Stromal cell of bone marrow (primary cell): ENCODE data around the gene MISP3.
A peak's percentile ranks its signal among the peaks of the same experiment; 100 is the strongest.

Experiments used
- DNase-seq: peaks from one replicate; pipeline ENCODE4 v3.0.0-alpha.2; 2012; ENCODE audit warnings: low read depth

Gene MISP3

DNA sequence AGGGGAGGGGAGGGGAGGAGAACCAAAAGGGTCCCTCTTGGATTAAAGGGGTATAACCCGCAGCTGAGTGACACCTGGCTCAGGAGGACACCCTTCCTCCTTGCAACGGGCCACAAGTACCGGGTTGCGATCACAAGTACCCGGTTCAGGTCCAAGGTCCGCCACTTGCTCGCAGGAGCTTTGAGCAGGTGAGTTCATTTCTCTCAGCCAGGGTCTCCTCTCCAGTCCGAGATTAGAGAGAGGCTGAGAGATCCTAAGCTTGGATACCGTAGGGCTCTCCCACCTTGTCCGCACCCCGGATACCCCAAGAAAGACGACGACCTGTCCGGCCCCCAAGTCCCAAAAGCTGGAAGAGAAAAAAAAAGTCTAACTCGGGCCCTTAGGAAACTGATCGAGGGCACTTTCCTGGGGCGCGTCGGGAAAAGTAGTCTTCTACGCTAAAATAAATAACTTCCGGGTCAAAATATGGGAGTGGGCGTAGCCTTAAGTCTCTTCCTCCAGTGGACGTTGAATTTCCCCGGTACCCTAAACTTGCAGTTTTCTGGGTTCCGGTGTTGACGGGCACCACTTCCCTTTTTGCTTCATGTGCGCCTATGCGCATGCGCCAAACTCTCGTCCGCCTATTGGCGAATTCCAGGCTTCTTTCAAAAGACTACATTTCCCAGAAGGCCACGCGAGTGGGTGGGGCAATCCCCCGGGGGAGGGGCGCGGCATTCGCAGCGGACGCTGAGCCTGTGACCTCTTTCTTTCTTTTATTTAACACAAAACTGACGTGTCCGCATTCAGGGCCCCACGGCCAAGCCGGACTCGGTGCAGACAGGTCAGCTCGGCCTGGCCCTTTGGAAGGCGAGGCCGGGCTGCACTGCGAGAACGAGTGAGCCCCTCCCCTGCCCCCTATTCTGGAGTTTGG lies 8.6 kb downstream of the MISP3 start:
- peak; percentile 99 for DNase-seq

DNA sequence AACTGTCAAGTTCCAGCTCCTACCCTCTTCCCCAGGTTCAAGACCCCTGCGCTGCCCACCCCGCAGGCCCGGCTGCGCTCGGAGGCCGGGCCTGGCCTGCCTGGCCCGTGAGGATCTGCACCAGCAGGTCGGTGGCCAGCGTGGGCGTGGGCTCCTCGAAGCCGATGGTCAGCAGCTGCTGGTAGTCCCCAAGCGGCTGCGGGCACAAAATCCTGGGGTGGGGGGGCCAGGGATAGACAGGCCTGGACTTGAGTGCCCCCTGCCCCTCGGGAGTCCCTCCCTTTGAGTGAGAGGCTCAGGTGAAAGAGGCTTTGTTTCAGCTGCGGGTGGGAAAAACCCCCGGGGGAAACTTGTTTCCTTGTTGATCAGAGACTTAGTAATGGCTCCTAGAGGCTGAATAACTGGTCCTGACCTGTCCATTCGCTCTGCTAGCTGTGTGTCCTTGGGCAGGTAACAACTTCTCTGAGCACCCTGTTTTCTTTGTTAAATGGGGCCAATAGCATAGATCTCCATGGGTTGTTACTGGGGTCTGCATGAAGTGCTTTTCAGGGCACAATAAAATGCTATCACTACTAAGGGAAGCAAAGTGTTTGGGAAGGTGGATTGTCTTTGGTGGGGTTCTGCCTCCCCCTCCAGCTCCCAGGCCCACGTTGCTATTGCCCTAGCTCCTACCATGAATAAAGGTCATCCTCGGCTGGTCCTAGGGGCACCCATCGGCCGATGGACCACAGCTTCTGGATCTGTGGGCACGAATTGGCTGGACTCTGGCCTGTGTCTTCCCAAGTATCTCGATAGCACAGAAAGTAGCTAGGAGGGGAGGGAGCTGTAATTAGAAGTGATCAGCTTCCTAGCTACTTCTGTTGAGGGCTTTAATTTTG lies 9.4 kb downstream of the MISP3 start:
- no peak for DNase-seq

DNA sequence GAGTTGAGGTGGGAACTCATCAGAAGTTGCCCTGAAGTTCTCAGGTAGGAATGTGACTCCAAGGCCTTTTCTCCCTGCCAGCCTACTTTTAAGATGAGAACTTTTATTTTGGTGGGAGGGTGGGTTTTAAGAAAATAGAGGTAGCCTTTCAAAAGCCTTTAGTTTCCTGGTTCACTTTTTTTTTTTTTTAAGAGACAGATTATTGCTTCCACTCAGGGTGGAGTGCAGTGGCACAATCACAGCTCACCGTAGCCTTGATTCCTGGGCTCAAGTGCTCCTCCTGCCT lies 10.0 kb downstream of the MISP3 start:
- DNase-seq = no peak

DNA sequence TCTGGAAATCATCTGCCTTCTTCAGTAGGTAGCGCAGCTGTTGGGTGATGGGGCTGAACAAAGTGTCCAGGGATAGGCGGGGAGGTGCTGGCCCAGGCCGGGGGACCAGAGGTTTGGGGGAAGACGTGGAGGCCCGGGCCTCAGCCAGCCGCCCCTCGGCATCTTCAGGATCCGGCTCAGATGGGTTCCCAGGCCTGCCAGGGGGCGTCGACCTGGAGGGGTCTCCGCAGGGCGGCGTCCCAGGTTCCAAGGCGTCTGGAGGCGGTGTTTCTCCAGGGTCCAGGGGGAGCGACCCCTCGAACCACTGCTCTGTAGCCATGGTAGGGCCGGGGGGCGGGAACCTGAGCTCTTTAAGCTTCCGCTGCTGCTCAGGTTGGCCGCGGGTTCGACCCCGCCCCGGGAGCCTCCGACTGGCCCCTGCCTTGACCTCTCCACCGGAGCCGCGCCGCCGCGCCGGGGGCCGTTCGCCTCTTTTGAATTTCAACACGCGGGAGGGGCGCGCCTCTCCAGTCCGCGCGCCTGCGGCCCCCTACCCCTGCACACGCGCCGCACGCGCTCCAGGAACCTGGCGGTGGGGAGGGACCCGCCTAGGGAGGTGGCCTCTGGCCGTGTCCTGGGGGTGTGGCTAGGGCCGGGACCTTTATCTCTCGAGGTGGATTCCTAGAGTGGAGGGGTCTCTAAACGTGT lies 12.9 kb downstream of the MISP3 start, which contains the start of gene C19orf67:
Gene C19orf67 (minus strand): TSS at position 475 of the 687 bp plus-strand sequence. CDS start 156 bp downstream, at position 319.
- no peak for DNase-seq

DNA sequence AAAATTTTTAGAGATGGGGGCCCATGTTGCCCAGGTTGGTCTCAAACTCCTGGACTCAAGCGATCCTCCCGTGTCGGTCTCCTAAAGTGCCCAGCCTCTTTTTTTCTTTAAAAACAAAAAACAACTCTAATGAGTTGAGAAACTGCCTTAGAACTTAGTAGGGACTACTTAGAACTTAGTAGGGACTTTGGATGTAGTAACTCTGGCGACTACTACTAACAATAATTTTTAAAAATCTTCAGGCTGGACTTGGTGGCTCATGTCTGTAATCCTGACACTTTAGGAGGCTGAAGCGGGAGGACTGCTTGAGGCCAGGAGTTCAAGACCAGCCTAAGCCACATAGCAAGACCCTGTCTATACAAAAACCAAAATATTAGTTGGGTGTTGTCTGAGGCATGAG lies 13.5 kb downstream of the MISP3 start:
- no peak for DNase-seq

DNA sequence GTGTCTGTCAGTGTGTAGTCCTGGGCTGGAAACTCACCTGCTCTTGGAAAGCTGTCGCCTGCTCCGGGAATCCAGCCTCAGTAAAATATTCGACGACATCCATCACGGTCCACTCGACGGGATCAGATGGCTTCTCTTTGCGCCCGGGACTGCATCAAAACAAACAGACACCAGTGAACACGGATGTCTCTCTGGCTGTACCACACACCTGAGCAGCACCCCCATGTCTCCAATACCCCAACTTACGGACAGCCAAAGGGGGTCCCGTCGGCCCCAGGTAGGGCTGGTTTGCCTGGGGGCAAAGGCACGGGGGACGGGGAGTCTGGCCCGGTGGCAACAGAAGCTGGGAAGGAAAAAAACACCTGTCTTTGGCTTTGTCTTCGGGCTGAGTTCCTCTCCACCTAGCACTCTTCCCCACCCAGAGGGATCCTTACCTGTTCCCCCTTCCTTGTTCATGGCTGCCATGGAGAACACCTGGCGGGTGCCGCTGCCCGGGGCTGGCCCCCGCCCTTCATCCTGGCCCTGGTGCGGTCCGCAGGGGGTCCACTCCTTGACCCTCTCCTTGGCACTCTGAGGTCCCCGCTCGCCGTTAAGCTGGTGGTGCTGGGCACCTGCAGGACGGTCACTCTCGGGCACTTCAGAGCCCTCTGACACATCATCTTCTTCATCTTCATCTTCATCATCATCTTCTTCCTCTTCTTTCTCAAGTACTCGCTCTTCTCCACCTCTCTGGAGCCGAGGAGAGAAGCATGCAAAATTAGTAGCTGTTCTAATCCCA lies 16.2 kb downstream of the MISP3 start:
- DNase-seq = no peak

DNA sequence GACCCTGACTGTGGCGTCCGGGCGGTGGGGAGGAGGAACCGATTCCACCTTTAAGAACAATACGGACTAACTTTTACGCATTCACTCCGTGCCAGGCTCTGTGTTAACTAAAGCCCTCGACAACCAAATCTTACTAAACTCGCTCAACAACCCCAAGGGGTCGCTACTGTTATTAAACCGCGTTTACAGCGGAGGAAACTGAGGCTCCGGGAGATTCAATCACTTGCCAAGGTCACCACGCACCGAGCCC lies 16.8 kb downstream of the MISP3 start:
- DNase-seq = no peak

DNA sequence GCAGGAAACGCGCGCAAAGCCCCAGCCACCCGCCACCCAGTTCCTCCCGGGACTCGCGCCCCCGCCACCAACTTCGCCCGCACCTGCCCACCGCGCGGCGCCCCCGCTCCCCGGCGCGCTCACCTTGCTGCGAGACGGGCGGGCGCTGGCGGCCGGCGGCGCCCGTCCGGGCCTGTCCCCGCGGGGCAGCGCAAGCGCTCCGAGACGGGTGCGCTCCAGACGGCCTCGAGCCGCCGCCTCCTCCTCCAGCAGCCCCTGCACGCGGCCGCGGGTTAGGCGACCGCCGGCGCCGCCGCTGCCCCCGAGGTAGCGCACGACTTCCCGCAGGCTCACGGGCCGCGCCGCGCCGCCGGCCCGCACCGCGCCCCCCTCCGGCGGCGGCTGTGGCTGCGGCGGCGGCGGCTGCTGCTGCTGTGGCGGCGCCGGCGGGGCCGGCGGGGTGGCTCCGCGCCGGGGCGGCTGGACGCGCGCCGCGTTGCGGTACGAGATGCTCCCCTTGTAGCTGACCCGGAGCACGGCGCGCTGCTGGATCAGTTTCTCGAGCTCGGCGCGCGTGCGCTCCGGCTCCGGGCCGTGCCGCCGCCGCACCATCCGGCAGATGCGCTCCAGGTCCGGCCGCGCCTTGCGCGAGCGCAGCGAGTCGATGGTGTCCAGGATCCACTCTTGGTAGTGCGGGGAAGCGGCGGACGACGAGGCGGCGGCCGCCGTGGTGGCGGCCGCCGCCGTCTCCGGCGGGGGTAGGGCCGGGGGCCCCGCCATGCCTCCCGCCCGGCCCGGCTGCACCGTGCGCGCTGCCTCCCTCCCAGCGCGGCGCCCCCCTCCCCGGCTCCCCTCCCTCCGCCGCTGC lies 17.3 kb downstream of the MISP3 start:
- DNase-seq = no peak

DNA sequence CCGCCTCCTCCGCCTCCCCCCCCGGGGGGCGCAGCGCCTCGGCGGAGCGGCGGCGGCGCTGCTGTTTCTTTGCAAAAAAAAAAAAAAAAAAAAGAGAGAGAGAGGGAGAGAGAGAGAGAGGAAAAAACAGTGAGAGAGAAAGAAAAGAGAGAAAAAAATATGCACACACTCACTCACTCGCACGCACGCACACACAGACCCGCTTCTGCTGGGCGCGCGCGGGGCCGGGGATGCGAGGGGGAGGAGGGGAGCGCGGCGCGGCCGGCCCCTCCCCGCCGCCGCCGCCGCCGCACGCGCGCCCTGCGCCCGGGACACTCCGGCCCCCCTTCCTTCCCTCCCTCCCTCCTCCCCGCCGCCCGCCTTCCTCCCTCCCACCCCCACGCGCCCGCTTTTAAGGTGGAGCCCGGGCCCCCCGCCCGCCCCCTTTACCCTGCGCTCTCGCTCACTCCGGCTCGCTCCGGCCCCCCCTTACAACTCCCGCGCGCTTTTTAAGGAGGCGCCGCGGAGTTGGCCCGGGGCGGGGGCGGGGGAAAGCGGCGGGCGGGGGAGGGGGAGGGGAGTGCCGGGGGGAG lies 18.0 kb downstream of the MISP3 start, which contains the start of gene SAMD1:
Gene SAMD1 (minus strand): TSS at position 243 of the 572 bp plus-strand sequence.
- DNase-seq = peak; percentile 83

DNA sequence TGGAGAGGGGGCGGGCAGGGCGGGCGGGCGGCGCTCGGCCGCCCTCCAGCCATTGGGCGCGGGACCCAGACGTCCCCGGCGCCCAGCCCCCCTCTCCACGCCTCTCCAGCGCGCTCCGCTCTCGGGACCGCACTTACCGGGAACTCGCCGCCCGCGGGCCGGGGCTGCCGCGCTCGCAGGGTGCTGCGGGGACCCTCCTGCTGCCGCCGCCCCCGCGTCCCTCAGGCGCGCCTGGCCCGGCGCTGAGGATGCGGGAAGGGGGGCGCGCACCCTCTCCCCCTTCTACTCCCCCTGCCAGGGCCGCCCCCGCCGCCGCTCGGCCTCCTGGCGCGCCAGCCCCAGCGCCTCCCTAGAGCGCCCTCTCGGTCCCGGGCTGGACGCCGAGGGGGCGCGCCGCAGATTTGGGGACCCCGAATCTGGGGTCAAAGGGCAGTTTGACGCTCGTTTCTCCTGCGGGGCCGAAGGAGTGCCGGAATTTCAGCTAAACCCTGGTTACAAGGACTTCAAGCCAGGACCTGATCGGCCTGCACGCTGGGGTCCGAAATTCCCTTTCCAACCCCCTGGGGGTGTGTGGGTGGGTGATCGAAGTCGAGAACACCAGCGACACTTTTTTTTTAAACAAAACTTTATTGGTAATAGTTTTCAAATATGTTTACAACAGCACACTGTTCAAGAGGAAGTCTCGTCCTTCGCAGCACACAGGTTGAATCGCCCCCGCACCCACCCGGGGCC lies 18.7 kb downstream of the MISP3 start:
- DNase-seq = no peak

DNA sequence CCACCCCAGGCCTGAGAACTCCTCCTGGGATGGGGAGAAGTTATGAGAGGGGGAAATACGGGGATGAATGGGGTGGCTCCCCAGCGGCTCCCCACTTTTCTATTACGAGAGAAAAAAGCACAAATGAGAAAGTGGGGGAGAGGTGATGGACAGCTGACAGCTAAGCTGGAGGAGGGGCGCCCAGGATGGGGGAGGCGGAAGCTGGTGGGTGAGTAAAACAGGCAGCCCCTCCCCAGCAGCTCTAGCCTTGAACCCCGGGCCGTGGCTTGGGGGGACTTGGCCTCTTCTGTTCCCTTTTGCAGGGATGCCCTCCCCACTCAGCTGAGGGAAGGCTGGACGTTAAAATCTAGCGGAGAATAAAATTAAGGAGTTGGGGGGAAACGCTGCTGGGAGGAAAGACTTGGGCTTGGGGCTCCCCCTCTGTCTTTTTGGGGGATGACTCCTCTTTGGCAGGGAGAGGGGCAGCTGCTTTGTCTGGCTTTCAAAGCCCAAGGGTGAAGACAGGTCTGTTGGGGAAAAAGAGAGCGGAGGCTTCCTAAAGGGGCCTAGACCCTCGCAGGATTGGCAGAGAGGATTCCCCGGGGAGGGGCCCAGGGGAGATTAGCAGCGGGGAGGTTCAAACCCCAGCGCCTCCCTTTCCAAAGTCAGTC lies 19.4 kb downstream of the MISP3 start:
- no peak for DNase-seq

DNA sequence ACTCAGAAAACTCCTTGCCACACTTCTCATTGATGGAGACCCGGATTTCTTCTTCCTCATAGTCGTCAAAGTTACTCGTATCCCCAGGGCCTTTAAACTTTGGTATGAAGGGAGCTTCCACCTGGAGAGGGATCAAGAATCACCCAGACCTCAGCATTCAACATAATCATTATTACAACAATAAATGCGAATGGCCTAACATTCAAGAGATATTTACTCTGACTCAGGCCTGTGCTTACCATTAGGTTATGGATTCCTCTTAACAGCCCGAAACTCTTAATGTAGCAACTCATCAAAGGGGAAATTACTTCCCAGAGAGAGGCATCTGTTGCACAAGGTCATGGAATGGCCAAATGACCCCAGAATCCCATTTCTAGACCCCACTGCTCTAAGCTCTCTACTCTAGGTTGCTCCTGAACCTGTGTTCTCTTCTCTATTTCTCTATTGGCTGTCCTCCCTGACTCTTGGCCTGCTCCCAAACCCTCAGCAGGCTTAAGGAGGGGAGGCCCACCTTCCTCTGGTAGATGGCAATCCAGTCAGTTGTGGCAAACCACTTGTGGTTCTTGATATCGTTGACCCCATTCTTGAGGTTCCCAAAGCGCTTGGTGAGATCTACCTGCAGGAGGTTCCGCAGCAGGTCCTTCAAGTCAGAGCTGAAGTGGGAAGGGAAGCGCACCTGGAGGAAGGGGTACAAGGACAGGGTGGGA lies 20.7 kb downstream of the MISP3 start:
- DNase-seq = no peak

DNA sequence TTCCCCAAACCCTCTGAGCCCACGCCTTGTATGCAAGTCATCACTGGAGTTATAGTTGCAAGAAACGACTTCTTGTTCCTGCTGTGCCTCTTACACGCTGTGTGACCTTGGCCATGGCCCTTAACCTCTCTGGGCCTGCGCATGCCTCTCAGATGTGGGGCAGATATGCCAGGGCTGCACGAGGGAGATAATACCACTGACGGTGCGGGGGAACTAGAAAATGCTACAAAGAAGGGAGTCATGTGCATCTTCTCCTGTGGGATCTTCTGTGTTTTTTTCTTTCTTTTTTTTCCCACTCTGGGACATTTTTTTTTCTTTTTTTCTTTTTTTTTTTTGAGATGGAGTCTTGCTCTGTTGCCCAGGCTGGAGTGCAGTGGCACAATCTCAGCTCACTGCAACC lies 22.3 kb downstream of the MISP3 start:
- no peak for DNase-seq

DNA sequence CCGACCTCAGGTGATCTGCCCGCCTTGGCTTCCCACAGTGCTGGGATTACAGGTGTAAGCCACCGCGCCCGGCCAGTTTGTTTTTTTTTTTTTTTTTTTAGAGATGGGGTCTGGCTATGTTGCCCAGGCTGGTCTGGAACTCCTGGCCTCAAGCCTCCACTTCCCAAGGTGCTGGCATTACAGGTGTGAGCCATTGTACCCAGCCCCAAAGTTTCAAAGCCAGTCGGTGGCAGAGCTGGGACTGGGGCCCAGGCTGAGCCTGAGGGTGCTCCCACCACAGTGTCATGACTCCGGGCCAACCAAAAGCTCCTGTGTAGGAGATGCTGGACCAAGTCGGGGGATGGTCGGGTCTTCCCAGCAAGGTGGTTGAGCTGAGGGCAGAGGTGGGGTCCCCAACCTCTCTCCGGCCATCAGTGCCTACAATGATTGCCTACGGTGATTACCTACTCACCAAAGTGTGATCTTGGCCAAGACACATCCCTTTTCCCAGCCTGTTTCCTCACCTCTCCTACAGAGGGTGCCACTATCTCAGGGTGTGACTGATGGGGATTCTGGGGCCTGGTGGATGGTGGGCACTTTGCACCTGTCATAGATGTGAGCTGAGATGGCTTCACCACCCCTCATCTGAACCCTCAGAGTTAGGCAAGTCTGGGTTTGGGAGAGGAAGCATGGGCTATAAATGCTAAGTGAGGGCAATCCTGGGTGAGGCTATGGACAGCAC lies 23.8 kb downstream of the MISP3 start:
- no peak for DNase-seq

DNA sequence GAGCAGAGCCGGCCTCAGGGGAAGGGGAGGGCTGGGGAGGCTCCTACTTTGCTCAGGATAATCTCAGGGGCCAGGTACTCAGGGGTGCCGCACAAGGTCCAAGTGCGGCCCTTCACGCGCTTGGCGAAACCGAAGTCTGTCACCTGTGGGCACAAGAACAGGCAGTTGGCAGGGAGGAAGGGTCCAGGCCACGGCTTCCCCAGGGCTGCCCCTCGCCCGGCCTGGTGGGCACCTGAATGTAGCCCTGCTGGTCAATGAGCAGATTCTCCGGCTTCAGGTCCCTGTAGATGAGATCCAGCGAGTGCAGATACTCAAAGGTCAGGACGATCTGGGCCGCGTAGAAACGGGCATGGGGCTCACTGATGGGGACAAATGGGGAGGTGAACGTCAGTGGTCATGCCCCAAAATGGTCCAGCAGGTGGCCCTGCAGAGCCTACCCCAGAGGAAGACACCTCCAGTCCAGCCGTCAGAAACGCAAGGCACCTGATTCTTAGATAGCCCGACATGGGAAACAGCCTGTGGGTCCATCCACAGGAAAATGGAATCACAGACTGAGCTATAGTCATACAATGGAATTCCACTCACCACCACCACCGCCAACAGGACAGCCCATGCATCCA lies 25.1 kb downstream of the MISP3 start:
- DNase-seq = no peak

DNA sequence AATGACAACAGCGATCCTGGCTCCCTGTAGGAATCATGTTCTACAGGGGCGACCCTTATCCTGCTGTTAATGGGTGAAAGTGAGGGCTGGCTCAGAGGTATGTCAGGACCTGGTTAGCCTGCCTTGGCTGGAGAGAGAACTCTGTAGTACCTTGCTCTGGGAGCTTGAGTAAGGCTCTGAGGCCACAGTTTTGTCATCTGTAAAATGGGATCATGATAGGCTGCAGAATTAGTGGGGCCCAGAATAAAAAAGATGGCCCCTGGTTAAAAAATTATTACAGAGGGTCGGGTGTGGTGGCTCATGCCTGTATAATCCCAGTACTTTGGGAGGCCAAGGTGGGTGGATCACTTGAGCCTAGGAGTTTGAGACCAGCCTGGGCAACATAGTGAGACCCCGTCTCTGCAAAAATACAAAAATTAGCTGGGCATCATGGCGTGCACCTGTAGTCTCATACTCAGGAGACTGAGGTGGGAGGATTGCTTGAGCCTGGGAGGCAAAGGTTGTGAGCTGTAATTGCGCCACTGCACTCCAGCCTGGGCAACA lies 28.5 kb downstream of the MISP3 start:
- DNase-seq = no peak

DNA sequence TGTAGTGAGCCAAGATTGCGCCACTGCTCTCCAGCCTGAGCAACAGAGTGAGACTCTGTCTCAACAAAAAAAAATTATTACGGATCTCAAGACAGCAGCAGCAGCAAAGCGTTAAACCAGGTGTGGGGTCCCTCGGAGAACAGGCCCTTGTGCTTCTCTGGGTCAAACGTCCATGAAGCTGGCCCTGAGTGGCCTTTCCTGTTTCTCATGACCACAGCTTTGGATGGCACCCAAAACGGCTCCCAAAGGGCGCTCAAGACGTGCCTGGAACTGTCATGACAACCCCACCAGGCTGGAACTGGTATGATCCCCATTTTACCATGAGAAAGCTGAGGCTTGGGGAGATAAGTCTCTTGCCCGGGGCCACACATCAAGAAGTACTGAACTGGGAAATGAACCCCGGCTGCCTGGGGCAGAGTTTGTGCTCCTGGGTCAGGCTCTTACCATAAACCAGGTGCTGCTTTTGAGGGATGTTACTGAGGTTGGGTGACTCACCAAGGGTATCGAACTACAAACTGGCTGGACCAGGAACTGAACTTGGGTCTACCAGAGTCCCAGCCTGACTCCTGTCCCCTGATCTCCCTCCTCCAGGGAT lies 29.6 kb downstream of the MISP3 start:
- DNase-seq = no peak
